Measurements from ENCODE around the gene TM9SF2. TPM values are rescaled to one million over a fixed set of nuclear protein-coding genes. Genes with fewer than 3 reads are reported as not detected.

TM9SF2 gene, protein sequence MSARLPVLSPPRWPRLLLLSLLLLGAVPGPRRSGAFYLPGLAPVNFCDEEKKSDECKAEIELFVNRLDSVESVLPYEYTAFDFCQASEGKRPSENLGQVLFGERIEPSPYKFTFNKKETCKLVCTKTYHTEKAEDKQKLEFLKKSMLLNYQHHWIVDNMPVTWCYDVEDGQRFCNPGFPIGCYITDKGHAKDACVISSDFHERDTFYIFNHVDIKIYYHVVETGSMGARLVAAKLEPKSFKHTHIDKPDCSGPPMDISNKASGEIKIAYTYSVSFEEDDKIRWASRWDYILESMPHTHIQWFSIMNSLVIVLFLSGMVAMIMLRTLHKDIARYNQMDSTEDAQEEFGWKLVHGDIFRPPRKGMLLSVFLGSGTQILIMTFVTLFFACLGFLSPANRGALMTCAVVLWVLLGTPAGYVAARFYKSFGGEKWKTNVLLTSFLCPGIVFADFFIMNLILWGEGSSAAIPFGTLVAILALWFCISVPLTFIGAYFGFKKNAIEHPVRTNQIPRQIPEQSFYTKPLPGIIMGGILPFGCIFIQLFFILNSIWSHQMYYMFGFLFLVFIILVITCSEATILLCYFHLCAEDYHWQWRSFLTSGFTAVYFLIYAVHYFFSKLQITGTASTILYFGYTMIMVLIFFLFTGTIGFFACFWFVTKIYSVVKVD
- total RNA-seq (2021; ENCODE audit: unreplicated experiment) (67.9 TPM), Bru-seq, nascent RNA (percentile 79 among the genes with signal in this experiment), BruChase-seq, experiment 1, labeled RNA remaining after a 2-hour chase (percentile 75 among the genes with signal in this experiment), BruChase-seq, experiment 2, labeled RNA remaining after a 6-hour chase (percentile 86 among the genes with signal in this experiment)
- 36.0 TPM for polyA plus RNA-seq (2012; ENCODE audit: insufficient read length)
- long read RNA-seq, transcript TM9SF2-201 (17 exons, 3,430 nt) = major isoform, 290 of 360 reads
- long read RNA-seq, partial matches to known transcripts = 35 of 360 reads
- long read RNA-seq, other reads (novel, unspliced or antisense) = 32 of 360 reads

GRCh38 chr13:99501184-99501847 lies at the start of gene TM9SF2:
TM9SF2 (plus strand) TSS chr13:99501472; CDS start chr13:99501607, 135 bp downstream.
- intact Hi-C loops (cut with micrococcal nuclease; ENCODE audit: unreplicated experiment) (no loop called here), in situ Hi-C loops (cut with HindIII; ENCODE audit: low pct_unique_long_range_greater_than_20kb, low sequenced_read_pairs) (no loop called here)
- ChIA-PET POLR2A (no interaction called here), CTCF (no interaction called here)
- ATAC-seq (peak; percentile 77), DNase-seq (ENCODE audit: low read depth, low spot score) (peak; percentile 67)
- Histone ChIP-seq H3K27me3 (ENCODE audit: control insufficient read depth, insufficient read depth, low read length) (no peaks in the 10 kb centered on the region), H3K36me3 (ENCODE audit: control insufficient read depth, insufficient read depth, low read length) (peaks cover 7% of the 10 kb centered on the region), H3K4me1 (ENCODE audit: control insufficient read depth, insufficient read depth, low read length) (peaks cover 19% of the 10 kb centered on the region), H3K27ac (ENCODE audit: low read length) (peak within 1 kb of the TSS; percentile 84), H3K9me3 (ENCODE audit: control insufficient read depth, insufficient read depth, low read depth, low read length) (no peaks in the 10 kb centered on the region), H3K4me3 (ENCODE audit: low read depth in 2 of 2, low read length in 2 of 2) (peak within 1 kb of the TSS; percentile 93 to 95)
- no peak for TF ChIP-seq REST (IDR thresholded peaks at IDR 0.05; ENCODE audit: insufficient read depth in 1 of 2, low read depth in 2 of 2, low read length in 1 of 2)
- TF ChIP-seq POLR2AphosphoS5 (IDR thresholded peaks at IDR 0.05; ENCODE audit: low read depth, low read length) = no peak; the same call in 1 of the 2 replicates
- TF ChIP-seq SIN3A (IDR thresholded peaks at IDR 0.05; ENCODE audit: borderline replicate concordance, insufficient read depth, low read depth, low read length) = no peak; the same call in 1 of the 2 replicates
- peak; percentile 82 for TF ChIP-seq TCF7L2 (IDR thresholded peaks at IDR 0.05; ENCODE audit: low read depth, low read length)
- TF ChIP-seq, protein P1, sequence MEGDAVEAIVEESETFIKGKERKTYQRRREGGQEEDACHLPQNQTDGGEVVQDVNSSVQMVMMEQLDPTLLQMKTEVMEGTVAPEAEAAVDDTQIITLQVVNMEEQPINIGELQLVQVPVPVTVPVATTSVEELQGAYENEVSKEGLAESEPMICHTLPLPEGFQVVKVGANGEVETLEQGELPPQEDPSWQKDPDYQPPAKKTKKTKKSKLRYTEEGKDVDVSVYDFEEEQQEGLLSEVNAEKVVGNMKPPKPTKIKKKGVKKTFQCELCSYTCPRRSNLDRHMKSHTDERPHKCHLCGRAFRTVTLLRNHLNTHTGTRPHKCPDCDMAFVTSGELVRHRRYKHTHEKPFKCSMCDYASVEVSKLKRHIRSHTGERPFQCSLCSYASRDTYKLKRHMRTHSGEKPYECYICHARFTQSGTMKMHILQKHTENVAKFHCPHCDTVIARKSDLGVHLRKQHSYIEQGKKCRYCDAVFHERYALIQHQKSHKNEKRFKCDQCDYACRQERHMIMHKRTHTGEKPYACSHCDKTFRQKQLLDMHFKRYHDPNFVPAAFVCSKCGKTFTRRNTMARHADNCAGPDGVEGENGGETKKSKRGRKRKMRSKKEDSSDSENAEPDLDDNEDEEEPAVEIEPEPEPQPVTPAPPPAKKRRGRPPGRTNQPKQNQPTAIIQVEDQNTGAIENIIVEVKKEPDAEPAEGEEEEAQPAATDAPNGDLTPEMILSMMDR (IDR thresholded peaks at IDR 0.05) = no peak
- no TSS peak for BruUV-seq (replicated peaks)

DNA sequence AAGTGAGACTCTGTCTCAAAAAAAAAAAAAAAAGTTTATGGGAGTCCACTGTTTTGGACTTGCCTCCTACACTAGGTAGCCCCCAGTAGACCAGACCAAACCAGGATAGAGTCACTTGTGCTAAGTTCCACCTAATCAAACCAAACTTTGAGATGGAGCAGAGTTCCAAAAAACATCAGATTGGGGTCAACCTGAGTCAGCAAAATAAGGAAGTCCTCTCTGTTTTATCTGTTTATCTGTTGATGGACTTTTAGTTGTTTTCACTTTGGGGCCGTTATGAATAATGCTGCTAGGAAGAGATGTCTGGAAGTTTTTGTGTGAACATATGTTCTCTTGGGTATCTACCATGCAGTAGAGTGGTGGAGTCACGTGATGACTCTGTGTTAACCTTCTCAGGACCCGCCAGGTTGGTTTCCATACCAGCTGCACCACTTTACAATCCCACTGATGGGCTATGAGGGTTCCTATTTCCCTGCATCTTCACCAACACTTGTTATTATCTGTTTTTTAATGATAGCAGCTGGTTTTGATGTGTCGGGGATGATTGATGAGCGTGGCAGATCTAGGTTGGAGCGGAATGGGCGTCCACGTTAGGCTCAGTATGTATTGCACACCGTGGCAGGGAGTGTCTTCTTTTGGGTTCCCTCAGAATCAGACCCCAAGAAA lies 46.6 kb upstream of the TM9SF2 start:
- ChIA-PET CTCF (no interaction called here), POLR2A (no interaction called here)
- in situ Hi-C loops (cut with HindIII; ENCODE audit: low pct_unique_long_range_greater_than_20kb, low sequenced_read_pairs) = no loop called here
- no peak for DNase-seq (ENCODE audit: low read depth, low spot score)
- no peaks in the 10 kb centered on the region for H3K36me3 ChIP-seq (ENCODE audit: control insufficient read depth, insufficient read depth, low read length)
- H3K4me1 ChIP-seq (ENCODE audit: control insufficient read depth, insufficient read depth, low read length) = no peaks in the 10 kb centered on the region
- intact Hi-C loops (cut with micrococcal nuclease; ENCODE audit: unreplicated experiment) = no loop called here
- H3K9me3 ChIP-seq (ENCODE audit: control insufficient read depth, insufficient read depth, low read depth, low read length) = no peaks in the 10 kb centered on the region
- H3K27ac ChIP-seq (ENCODE audit: low read length) = no peak overlapping the region
- no peak overlapping the region for H3K4me3 ChIP-seq (ENCODE audit: low read depth in 2 of 2, low read length in 2 of 2)
- no peak for ATAC-seq
- no TSS peak for BruUV-seq (replicated peaks)
- no peaks in the 10 kb centered on the region for H3K27me3 ChIP-seq (ENCODE audit: control insufficient read depth, insufficient read depth, low read length)
- TF ChIP-seq REST (IDR thresholded peaks at IDR 0.05; ENCODE audit: insufficient read depth in 1 of 2, low read depth in 2 of 2, low read length in 1 of 2) (no peak), POLR2AphosphoS5 (IDR thresholded peaks at IDR 0.05; ENCODE audit: low read depth, low read length) (no peak), SIN3A (IDR thresholded peaks at IDR 0.05; ENCODE audit: borderline replicate concordance, insufficient read depth, low read depth, low read length) (no peak), TCF7L2 (IDR thresholded peaks at IDR 0.05; ENCODE audit: low read depth, low read length) (no peak)
- TF ChIP-seq, protein P1 (IDR thresholded peaks at IDR 0.05) = no peak

Measured in Panc1 (cell line).